ENCODE results near the gene EFHD2.
"Not testable (repeated sequence)": the region's sequence is repeated elsewhere in the genome, so short reads cannot be mapped to it uniquely, and the experiment has no call there.

The EFHD2 gene

DNA sequence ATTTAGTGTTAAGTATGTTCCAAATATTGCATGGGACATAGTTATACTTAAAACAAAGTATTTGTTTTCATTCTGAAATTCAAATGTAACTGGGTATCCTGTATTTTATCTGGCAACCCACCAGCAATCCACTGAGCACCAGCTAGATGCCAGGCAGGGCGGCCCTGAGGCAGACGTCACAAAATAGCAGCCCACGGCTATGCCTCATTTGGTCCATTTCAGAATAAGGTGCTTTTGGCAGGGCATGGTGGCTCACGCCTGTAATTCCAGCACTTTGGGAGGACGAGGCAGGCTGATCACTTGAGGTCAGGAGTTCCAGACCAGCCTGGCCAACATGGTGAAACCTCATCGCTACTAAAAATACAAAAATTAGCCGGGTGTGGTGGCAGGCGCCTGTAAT is 19.9 kb upstream of the EFHD2 start:
- DNase-seq, result not testable (repeated sequence)

DNA sequence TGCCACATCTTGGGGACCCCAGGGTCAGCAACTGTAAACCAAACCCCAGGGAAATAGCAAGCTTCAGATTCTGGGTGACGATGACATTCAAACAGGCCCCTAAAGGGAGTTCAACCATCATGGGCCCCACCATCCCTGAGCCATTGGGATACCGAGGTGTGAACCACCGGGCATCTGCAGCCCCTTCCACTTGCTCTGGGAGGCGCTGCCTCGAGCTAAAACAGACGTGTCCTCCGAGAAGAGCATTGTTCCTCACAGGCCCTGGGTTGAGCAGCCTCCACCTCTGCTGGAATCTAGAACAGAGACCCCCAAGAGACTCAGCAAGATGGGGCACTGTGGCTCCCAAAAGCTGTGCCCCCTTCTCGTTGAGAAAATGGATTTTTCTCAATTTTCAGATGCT is 19.0 kb upstream of the EFHD2 start:
- no peak for DNase-seq

GRCh38 chr1:15391366-15391765 is 18.3 kb upstream of the EFHD2 start:
- DNase-seq, result no peak

DNA sequence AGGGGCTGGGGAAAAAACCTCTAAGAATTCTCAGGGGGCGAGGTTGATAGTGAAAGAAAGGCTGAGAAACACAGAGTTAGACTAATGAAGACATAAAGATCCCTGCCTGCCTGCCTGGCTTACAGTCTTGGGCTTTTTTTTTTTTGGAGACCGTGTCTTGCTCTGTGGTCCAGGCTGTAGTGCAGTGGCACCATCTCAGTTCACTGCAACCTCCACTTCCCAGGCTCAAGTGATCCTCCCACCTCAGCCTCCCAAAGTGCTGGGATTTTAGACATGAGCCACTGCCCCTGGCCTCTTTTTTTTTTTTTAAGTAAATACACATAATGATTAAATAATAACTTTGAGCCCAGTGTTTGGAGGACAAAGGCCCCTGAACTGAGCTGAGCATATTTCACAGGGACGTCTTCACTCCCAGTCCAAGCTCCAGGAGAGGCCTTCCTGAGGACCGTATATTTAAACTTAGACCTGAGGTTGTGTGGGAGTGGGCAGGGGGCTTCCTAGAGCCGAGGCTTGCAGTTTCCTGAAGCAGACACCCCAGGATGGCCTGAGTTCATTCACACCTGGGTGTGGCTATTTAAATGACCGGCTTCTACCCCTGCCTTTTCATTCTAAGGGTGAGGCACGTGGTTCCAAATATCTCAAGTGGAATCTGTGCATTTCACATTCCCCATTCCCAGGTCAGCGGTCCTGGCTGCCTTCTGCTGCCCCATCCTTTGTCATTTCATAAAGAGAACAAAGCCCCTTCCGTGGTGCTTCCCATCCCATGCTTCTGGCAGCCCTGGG is 16.0 kb upstream of the EFHD2 start:
- DNase-seq, result no peak

- no peak for DNase-seq
These were observed 15.4 kb upstream of the EFHD2 start for GRCh38 chr1:15394258-15394690.

GRCh38 chr1:15397236-15397635 is 12.5 kb upstream of the EFHD2 start:
- no peak for DNase-seq

GRCh38 chr1:15399710-15400109 is 10.0 kb upstream of the EFHD2 start:
- no peak for DNase-seq

DNA sequence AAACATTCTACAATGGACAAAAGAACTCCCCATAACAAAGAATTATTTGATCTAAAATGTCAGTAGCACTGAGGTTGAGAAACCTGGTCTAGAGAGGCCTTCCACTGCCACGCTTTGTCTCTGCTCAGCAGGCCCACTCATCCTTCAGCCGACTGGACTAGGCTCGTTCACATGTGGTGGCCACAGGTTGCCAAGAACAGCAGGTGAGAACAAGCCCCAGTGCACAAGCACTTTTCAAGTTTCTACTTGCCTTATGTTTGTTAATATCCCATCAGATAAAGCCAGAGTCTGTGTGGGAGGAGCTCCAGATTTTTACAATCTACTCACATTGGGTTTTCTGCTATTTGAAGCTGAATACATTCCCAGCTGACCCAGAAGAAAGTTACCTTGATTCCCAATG is 9.1 kb upstream of the EFHD2 start:
- DNase-seq, result no peak

DNA sequence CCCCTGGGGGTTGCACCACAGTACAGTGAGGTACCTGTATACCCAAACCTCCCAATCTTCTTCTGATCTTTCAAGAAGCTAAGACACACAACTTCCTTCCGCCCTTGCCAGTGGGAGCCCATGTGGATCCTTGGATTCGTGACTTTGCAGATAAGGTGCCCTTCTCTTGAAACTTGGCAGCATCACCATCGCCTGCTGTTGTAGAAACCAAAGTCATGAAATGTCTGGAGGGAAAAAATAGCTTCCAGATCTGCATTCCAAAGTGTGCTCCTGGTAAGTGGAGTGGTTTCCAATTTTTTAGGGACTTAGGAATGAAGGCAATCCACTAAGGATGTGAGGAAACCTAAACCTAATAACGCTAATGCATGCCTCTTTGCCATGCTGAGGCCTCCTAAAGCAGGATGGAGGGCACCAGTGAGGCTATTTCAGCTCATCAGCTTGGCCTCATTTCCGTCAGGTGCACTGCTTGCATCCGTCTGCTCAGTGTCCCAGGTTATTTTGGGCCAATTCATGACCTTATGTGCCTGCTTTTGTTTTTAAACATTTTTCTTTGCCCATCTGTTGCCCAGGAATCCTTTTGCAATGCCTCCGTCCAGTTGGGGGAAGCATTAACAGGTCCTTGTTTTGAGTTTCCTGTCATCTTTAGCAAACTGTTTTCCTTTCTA is 8.2 kb upstream of the EFHD2 start:
- no peak for DNase-seq

DNA sequence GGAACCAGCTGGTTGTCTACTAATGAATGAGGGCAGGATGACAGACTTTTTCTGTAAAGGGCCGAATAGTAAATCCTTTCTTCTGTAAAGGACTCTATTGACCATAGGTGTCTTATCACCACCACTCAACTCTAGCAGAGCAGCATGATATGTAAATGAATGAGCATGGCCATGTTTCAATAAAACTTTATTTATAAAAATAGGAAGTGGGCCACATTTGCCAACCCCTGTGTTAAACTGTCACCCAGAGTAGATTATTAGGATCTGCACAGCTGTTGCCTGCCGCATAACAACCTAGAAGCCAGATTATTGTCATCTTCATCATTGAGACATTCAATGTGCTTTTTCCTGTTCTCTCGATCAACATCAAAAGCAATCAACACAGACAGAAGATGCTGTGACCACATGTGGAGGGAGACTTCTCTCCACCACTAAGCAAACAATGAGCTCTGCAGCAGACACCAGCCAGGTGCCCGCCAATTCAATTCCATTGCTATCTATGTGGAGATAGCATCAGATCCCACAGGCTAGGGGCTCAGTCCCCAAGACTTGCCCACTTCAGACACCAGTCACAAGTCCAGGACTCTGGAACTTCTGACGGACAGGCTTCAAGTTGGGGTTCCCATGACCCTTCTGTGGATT is 6.8 kb upstream of the EFHD2 start:
- no peak for DNase-seq

DNA sequence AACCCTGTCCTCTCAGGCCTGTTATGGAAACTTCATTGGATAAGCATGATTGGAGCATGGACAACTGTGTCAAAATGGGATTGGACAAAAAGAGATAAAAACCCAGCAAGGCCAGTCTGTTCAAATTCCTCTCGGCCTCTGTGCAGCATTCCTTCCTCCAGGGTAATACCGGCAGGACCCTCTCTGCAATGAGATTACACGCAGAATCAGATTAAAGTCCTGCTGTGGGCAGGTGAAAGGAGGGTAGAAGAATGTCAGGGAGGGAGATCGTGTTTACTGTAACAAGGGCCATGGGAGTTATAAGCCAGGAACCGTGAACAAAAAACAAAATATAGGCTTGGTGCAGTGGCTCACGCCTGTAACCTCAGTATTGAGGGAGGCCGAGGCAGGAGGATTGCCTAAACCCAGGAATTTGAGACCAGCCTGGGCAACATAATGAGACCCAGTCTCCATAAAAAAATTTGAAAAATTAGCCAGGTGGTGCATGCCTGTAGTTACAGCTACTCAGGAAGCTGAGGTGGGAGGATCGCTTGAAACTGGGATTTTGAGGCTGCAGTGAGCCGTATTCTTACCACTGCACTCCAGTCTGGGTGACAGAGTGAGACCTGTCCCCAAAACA is 5.6 kb upstream of the EFHD2 start:
- DNase-seq, result no peak

- DNase-seq, result no peak
These were observed 4.4 kb upstream of the EFHD2 start for GRCh38 chr1:15405106-15405850.

GRCh38 chr1:15406614-15407559 is 2.8 kb upstream of the EFHD2 start:
- no peak for DNase-seq

GRCh38 chr1:15407580-15407979 is 2.1 kb upstream of the EFHD2 start:
- DNase-seq, result no peak

- no peak for DNase-seq
These were observed 749 bp upstream of the EFHD2 start for GRCh38 chr1:15408890-15409387.

DNA sequence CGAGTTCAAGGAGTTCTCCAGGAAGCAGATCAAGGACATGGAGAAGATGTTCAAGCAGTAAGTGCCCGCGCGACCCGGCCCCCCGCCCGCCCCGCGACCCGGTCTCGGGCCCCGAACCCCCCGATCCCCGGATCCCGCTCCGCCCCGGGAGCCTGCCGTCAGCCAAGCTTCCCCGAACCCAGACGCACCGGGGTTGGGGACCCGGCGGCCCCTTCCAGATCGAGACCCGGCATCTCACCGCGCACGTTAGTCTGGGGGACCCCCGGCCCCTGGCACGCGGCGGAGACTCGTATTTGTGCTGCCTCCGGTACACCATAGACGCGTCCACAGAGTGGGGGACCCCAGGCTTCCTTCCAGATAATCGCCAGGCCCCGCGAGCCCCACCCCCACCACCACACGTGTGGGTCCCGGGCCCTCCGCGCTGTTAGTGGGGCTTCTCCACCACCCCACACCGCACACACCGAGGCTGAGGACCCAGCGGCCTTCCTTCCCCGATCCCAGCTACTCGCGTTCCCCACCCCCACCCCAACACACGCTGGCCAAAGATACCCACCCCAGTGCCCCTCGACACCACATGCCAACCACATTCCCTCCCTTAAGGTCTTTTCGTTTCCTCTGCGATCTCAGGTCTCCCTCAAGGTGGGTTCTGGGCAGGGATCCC is 665 bp downstream of the EFHD2 start:
- DNase-seq, result no peak

GRCh38 chr1:15410884-15411245 is 1.2 kb downstream of the EFHD2 start:
- no peak for DNase-seq

DNA sequence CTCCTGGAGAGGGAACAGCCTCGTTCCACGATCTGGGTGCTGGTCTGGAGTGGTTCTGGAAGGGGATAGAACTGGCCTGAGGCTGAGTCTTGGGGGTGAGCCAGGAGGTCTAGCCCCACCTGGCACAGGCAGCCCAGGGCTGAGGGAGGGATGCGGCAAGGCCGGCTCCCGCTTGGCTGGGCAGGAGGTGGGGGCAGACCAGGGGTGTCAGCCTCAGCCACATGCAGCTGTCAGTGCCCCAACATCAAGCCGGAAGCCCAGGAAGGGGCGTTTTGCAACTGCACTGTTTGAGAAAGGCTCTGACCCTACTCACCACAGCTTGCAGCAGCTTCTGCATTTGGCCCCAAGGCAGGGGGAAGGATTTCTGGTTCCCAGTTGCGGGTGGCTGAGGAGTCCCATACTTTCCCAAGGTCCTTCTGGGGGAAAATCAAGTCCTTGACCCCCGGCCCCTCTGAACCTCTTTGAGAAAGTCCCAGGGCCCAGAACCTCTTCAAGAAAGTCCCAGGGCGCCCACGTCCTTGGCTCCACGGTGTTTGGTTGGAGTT is 2.0 kb downstream of the EFHD2 start:
- DNase-seq, result no peak

DNA sequence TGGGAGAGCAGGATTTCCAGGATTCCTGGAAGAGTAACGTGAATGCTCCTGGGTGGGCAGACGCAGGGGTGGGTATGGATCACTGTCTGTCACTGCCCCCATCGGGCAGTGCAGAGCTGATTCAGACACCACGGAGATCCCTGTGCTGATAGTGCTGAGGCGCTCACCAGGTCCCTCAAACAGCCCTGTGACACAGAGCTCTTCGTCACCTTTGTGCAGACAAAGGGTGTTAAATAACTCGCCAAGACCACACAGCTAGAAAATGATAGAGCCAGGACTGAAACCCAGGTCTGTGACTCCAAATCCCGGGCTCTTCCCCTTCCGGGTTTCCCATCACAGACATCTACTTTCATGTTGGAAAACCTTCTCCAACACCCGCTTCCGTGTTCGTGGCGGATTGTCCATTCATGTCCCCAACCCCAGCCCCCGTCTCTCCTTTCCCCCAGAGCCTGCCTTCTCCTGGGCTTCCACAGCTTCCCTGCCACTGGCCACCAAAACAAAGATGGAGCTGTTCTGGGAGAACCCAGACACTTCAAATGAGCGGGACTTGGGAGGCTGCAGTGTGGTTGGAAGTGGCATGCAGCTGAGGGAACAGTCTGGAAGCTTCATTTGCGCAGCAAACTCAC is 2.6 kb downstream of the EFHD2 start:
- no peak for DNase-seq

DNA sequence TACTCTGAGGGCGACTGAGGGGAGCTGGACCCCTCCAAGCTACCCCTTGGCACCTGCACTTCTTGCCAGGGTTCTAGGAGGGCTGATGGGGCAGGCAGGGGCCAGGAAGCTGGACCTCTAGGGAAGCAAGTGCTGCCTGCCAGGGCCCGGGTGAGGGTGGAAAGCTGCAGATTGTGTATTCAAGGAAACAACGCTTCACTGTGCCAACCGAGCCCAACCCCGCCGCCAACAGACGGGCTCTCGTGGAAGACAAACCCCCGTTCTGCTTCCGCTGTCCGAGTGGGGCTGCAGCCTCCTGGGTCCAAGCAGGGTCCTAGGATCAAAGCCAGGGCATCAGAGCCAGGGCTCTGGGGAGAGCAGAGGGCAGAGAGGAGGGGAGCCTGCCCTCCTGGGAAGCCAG is 3.2 kb downstream of the EFHD2 start:
- DNase-seq, result no peak
